ENCODE measurements around the gene NCAM1. TPM values are rescaled to one million over a fixed set of nuclear protein-coding genes. Genes with fewer than 3 reads are reported as not detected.

Gene NCAM1
- total and polyA plus RNA-seq, 2 experiments from 2014 or later: 0.76 to 1.6 TPM

GRCh38 chr11:113308601-113309000, 347.4 kb downstream of the NCAM1 start:
- H3K27me3 Mint-ChIP-seq (ENCODE audit: insufficient read depth, low read depth, poor library complexity): peaks cover 7% of the 10 kb centered on the region
- no peaks in the 10 kb centered on the region for H3K36me3 Mint-ChIP-seq (ENCODE audit: low read depth)
- Histone ChIP-seq H3K36me3 (ENCODE audit: insufficient read depth) (no peaks in the 10 kb centered on the region), H3F3A (replicated peaks; ENCODE audit: low read depth) (no peaks in the 10 kb centered on the region), H3K27ac (ENCODE audit: low read depth) (no peak overlapping the region), H2AFZ (no peak overlapping the region), H4K20me1 (replicated peaks; ENCODE audit: insufficient read depth) (no peaks in the 10 kb centered on the region), H3K4me3 (no peak overlapping the region), H3K4me2 (no peak overlapping the region), H3K79me2 (replicated peaks; ENCODE audit: insufficient read depth) (no peaks in the 10 kb centered on the region), H3K27me3 (ENCODE audit: insufficient read depth) (0 out of 2 replicates have a peak, but pooled peaks cover 4% of the 10 kb centered on the region), H3K9me2 (ENCODE audit: insufficient read depth) (no peaks in the 10 kb centered on the region), H3K4me1 (ENCODE audit: insufficient read depth) (0 out of 2 replicates have a peak, but pooled peaks cover 2% of the 10 kb centered on the region)
- H3K4me1 Mint-ChIP-seq: peaks cover 7% of the 10 kb centered on the region
- DNase-seq (ENCODE audit: low spot score) (no peak), ATAC-seq (no peak)
- peaks cover under 1% of the 10 kb centered on the region; the same call in 1 of the 3 replicates for H3K9me3 Mint-ChIP-seq
- H3K4me3 Mint-ChIP-seq: no peak overlapping the region
- TF ChIP-seq POLR2AphosphoS5 (IDR thresholded peaks at IDR 0.05; ENCODE audit: low read depth) (no peak), NANOG (IDR thresholded peaks at IDR 0.05; ENCODE audit: borderline replicate concordance) (no peak)
- H3K27ac Mint-ChIP-seq: no peak overlapping the region

- no peaks in the 10 kb centered on the region for H3K36me3 ChIP-seq (ENCODE audit: insufficient read depth)
- H3K27me3 Mint-ChIP-seq (ENCODE audit: insufficient read depth, low read depth, poor library complexity): peaks cover 8% of the 10 kb centered on the region
- H3K4me3 ChIP-seq: no peak overlapping the region
- 0 out of 2 replicates have a peak, but pooled peaks cover 6% of the 10 kb centered on the region for H3K27me3 ChIP-seq (ENCODE audit: insufficient read depth)
- DNase-seq (ENCODE audit: low spot score) (no peak), ATAC-seq (no peak)
- no peaks in the 10 kb centered on the region for H3K9me2 ChIP-seq (ENCODE audit: insufficient read depth)
- TF ChIP-seq JUNB (IDR thresholded peaks at IDR 0.05; ENCODE audit: unreplicated experiment) (no peak), EZH2phosphoT487 (IDR thresholded peaks at IDR 0.05; ENCODE audit: unreplicated experiment) (no peak), ZNF331 (CRISPR knock-in tag; IDR thresholded peaks at IDR 0.05; ENCODE audit: low read depth) (no peak), STAT1 (IDR thresholded peaks at IDR 0.05; ENCODE audit: unreplicated experiment) (no peak), ZNF114 (CRISPR knock-in tag; IDR thresholded peaks at IDR 0.05) (no peak), POLR2AphosphoS5 (IDR thresholded peaks at IDR 0.05; ENCODE audit: low read depth) (no peak), NANOG (IDR thresholded peaks at IDR 0.05; ENCODE audit: borderline replicate concordance) (no peak)
- H3K4me1 ChIP-seq (ENCODE audit: insufficient read depth): peaks cover 17% of the 10 kb centered on the region
- H2AFZ ChIP-seq: no peak overlapping the region
- H3K36me3 Mint-ChIP-seq (ENCODE audit: low read depth): no peaks in the 10 kb centered on the region
- H3F3A ChIP-seq (replicated peaks; ENCODE audit: low read depth): no peaks in the 10 kb centered on the region
- H3K4me1 Mint-ChIP-seq: peaks cover 22% of the 10 kb centered on the region
- H3K9me3 Mint-ChIP-seq: peaks cover 4% of the 10 kb centered on the region; the same call in 1 of the 3 replicates
- no peak overlapping the region for H3K4me3 Mint-ChIP-seq
- no peak overlapping the region for H3K27ac ChIP-seq (ENCODE audit: low read depth)
- H4K20me1 ChIP-seq (replicated peaks; ENCODE audit: insufficient read depth): no peaks in the 10 kb centered on the region
- H3K27ac Mint-ChIP-seq: no peak overlapping the region
- H3K79me2 ChIP-seq (replicated peaks; ENCODE audit: insufficient read depth): no peaks in the 10 kb centered on the region
- no peak overlapping the region for H3K4me2 ChIP-seq
Measured at GRCh38 chr11:113311536-113311935, 350.3 kb downstream of the NCAM1 start.

GRCh38 chr11:113313601-113314000, 352.4 kb downstream of the NCAM1 start:
- H3K4me2 ChIP-seq: peak overlapping the region; percentile 84
- TF ChIP-seq CREB1 (CRISPR knock-in tag; IDR thresholded peaks at IDR 0.05; ENCODE audit: low read depth): no peak
- no peak for TF ChIP-seq ZNF114 (CRISPR knock-in tag; IDR thresholded peaks at IDR 0.05)
- TF ChIP-seq EZH2 (IDR thresholded peaks at IDR 0.05; ENCODE audit: low read depth, unreplicated experiment): no peak
- TF ChIP-seq NANOG (IDR thresholded peaks at IDR 0.05; ENCODE audit: borderline replicate concordance): no peak
- TF ChIP-seq CTCF (conservative IDR thresholded peaks at IDR 0.05; ENCODE audit: low read depth in 2 of 2): no peak
- no peak for TF ChIP-seq POLR2AphosphoS5 (IDR thresholded peaks at IDR 0.05; ENCODE audit: low read depth)

More at GRCh38 chr11:113313601-113314000, 352.4 kb downstream of the NCAM1 start:
- Histone ChIP-seq H3K27me3 (ENCODE audit: insufficient read depth) (0 out of 2 replicates have a peak, but pooled peaks cover 6% of the 10 kb centered on the region), H2AFZ (peak overlapping the region; percentile 83), H3K9me2 (ENCODE audit: insufficient read depth) (no peaks in the 10 kb centered on the region), H3K4me1 (ENCODE audit: insufficient read depth) (peaks cover 17% of the 10 kb centered on the region), H3K36me3 (ENCODE audit: insufficient read depth) (no peaks in the 10 kb centered on the region), H3K4me3 (peak overlapping the region; percentile 86), H3K79me2 (replicated peaks; ENCODE audit: insufficient read depth) (no peaks in the 10 kb centered on the region), H3K27ac (ENCODE audit: low read depth) (no peak overlapping the region), H4K20me1 (replicated peaks; ENCODE audit: insufficient read depth) (no peaks in the 10 kb centered on the region), H3F3A (replicated peaks; ENCODE audit: low read depth) (no peaks in the 10 kb centered on the region)
- peaks cover 19% of the 10 kb centered on the region for H3K4me1 Mint-ChIP-seq
- H3K4me3 Mint-ChIP-seq: peak overlapping the region; percentile 67
- peaks cover 8% of the 10 kb centered on the region for H3K27me3 Mint-ChIP-seq (ENCODE audit: insufficient read depth, low read depth, poor library complexity)
- H3K9me3 Mint-ChIP-seq: peaks cover 4% of the 10 kb centered on the region; the same call in 1 of the 3 replicates
- DNase-seq (ENCODE audit: low spot score) (no peak), ATAC-seq (no peak)
- H3K36me3 Mint-ChIP-seq (ENCODE audit: low read depth): peaks cover 4% of the 10 kb centered on the region; the same call in 1 of the 3 replicates
- H3K27ac Mint-ChIP-seq: no peak overlapping the region
